Liver (tissue), 9 donors: Measurements from ENCODE around the gene LARGE1. TPM values are rescaled to one million over a fixed set of nuclear protein-coding genes. Genes with fewer than 3 reads are reported as not detected.

Source experiments
- DNase-seq: peaks from one replicate; pipeline ENCODE4 v3.0.0-alpha.2; 2017; ENCODE audit warnings: low spot score
- H3K27ac ChIP-seq, 2 donors: one replicate each; pipeline ENCODE4 v1.7.0; 2013; ENCODE audit warnings: inconsistent platforms in 2 of 2, low read length in 2 of 2, control low read depth in 1 of 2, low read depth in 1 of 2, mild to moderate bottlenecking in 1 of 2
- H3K27me3 ChIP-seq, 4 donors: one replicate each; pipeline versions ENCODE4 v1.6.1 to v1.7.0; 2013; ENCODE audit warnings: low read length in 3 of 4, inconsistent platforms in 1 of 4, mild to moderate bottlenecking in 1 of 4, moderate library complexity in 1 of 4; ENCODE audit not compliant: control insufficient read depth in 4 of 4, insufficient read depth in 4 of 4
- H3K36me3 ChIP-seq, 4 donors: one replicate each; pipeline versions ENCODE4 v1.6.1 to v1.7.0; 2013; ENCODE audit warnings: low read length in 3 of 4, mild to moderate bottlenecking in 3 of 4, low read depth in 1 of 4, moderate library complexity in 1 of 4; ENCODE audit not compliant: control insufficient read depth in 4 of 4, insufficient read depth in 3 of 4
- H3K4me1 ChIP-seq, 4 donors: one replicate each; pipeline versions ENCODE4 v1.6.1 to v1.7.0; 2013; ENCODE audit warnings: low read length in 3 of 4, mild to moderate bottlenecking in 3 of 4, moderate library complexity in 1 of 4; ENCODE audit not compliant: control insufficient read depth in 4 of 4, insufficient read depth in 4 of 4
- H3K4me3 ChIP-seq, 3 donors: one replicate each; pipeline versions ENCODE4 v1.6.1 to v1.7.0; 2013; ENCODE audit warnings: low read length in 3 of 3, control low read depth in 1 of 3, low read depth in 1 of 3, mild to moderate bottlenecking in 1 of 3
- H3K9ac ChIP-seq, 2 donors: one replicate each; pipeline ENCODE4 v1.7.0; 2013; ENCODE audit warnings: low read length in 2 of 2, mild to moderate bottlenecking in 2 of 2, moderate library complexity in 2 of 2, control low read depth in 1 of 2, low read depth in 1 of 2
- H3K9me3 ChIP-seq, 4 donors: one replicate each; pipeline versions ENCODE4 v1.6.1 to v1.7.0; 2013; ENCODE audit warnings: low read length in 3 of 4; ENCODE audit not compliant: control insufficient read depth in 4 of 4
- EGR1 ChIP-seq, 2 donors: IDR thresholded peaks; 2 replicates each; pipeline ENCODE4 v1.6.1; 2016 to 2018; ENCODE audit warnings: antibody characterized with exemption in 2 of 2, low read depth in 2 of 2
- FOXA1 ChIP-seq: IDR thresholded peaks from 2 replicates; pipeline ENCODE4 v1.6.1; 2016; ENCODE audit warnings: antibody characterized with exemption
- FOXA2 ChIP-seq: IDR thresholded peaks from 2 replicates; pipeline ENCODE4 v1.6.1; 2016; ENCODE audit warnings: antibody characterized with exemption
- GABPA ChIP-seq, 2 donors: IDR thresholded peaks in 1 of 2; conservative IDR thresholded peaks in 1 of 2; 2 replicates each; pipeline ENCODE4 v1.6.1; 2016; ENCODE audit warnings: antibody characterized with exemption in 2 of 2, mild to moderate bottlenecking in 1 of 2, moderate library complexity in 1 of 2
- HNF4A ChIP-seq, 2 donors: conservative IDR thresholded peaks; 2 replicates each; pipeline ENCODE4 v1.6.1; 2016; ENCODE audit warnings: antibody characterized with exemption in 2 of 2, mild to moderate bottlenecking in 2 of 2
- HNF4G ChIP-seq: IDR thresholded peaks from 2 replicates; pipeline ENCODE4 v1.6.1; 2016; ENCODE audit warnings: antibody characterized with exemption
- JUND ChIP-seq, 2 donors: IDR thresholded peaks; 2 replicates each; pipeline ENCODE4 v1.6.1; 2016; ENCODE audit warnings: antibody characterized with exemption in 2 of 2
- NR2F2 ChIP-seq: IDR thresholded peaks from 2 replicates; pipeline ENCODE4 v1.6.1; 2016; ENCODE audit warnings: antibody characterized with exemption
- RAD21 ChIP-seq, 2 donors: IDR thresholded peaks; 2 replicates each; pipeline ENCODE4 v1.6.1; 2016; ENCODE audit warnings: antibody characterized with exemption in 2 of 2, mild to moderate bottlenecking in 2 of 2
- RXRA ChIP-seq, 2 donors: IDR thresholded peaks; 2 replicates each; pipeline ENCODE4 v1.6.1; 2017 to 2018; ENCODE audit warnings: antibody characterized with exemption in 2 of 2, mild to moderate bottlenecking in 1 of 2
- SP1 ChIP-seq: IDR thresholded peaks from 2 replicates; pipeline ENCODE4 v1.6.1; 2018; ENCODE audit warnings: antibody characterized with exemption, mild to moderate bottlenecking
- TAF1 ChIP-seq: conservative IDR thresholded peaks from 2 replicates; pipeline ENCODE4 v1.6.1; 2016; ENCODE audit warnings: antibody characterized with exemption, mild to moderate bottlenecking
- YY1 ChIP-seq: IDR thresholded peaks from 2 replicates; pipeline ENCODE4 v1.6.1; 2016; ENCODE audit warnings: antibody characterized with exemption, mild to moderate bottlenecking
- ZBTB33 ChIP-seq: IDR thresholded peaks from 2 replicates; pipeline ENCODE4 v1.6.1; 2016; ENCODE audit warnings: antibody characterized with exemption
- whole genome bisulfite sequencing: extraction: QIAGEN DNeasy Blood & Tissue Kit; methylation state at CpG from one replicate; pipeline ENCODE4 v1.1.7; 2013; 5-methylcytosine and 5-hydroxymethylcytosine counted together
- polyA plus RNA-seq, 2 donors: library from polyadenylated mRNA; stranded (reverse) in 1 of 2; unstranded in 1 of 2; fragments of 200-250 nt in 1 of 2; fragments of >200 nt in 1 of 2; fragmentation: Nextera tagmentation in 1 of 2; extraction: Ambion mirVana in 1 of 2; gene quantifications; one replicate each; pipeline versions ENCODE4 v1.2.1 to v1.2.3, GENCODE V29; 2013 to 2015
- total RNA-seq, 2 donors: library from RNA; depleted of rRNA; stranded (reverse); fragments of >200 nt; gene quantifications; one replicate each; pipeline ENCODE4 v1.2.3, GENCODE V29; 2014
- TF ChIP-seq, protein P1 (sequence below): fragments of 150-350 bp; IDR thresholded peaks from 2 replicates; pipeline ENCODE4 v1.5.1; 2017; ENCODE audit warnings: improper control_type of control experiment, low read depth, low read length; ENCODE audit not compliant: missing input control
- TF ChIP-seq, protein P2 (sequence below): IDR thresholded peaks from 2 replicates; pipeline ENCODE4 v1.6.1; 2016; ENCODE audit warnings: antibody characterized with exemption, mild to moderate bottlenecking
- TF ChIP-seq, protein P3 (sequence below): IDR thresholded peaks from 2 replicates; pipeline ENCODE4 v1.6.1; 2016; ENCODE audit warnings: antibody characterized with exemption
- TF ChIP-seq, protein P4 (sequence below): IDR thresholded peaks from 2 replicates; pipeline ENCODE4 v1.6.1; 2016; ENCODE audit warnings: antibody characterized with exemption
- donor health status: healthy.
- donor health status: healthy.
- donor health status: healthy.
- donor health status: healthy.
- donor health status: healthy.

The LARGE1 gene
- total and polyA plus RNA-seq, 4 donors: 2.3 to 14.1 (median 5.7) TPM

GRCh38 chr22:33883561-33883960 lies 36.7 kb downstream of the LARGE1 start (continued):
- TF ChIP-seq ZBTB33 (no peak), GABPA (IDR thresholded peaks at IDR 0.05 in 1 of 2, conservative IDR thresholded peaks at IDR 0.05 in 1 of 2) (no peak)

- WGBS: 89% methylated on average over 6 of the region's 6 CpGs
These were observed 37.3 kb downstream of the LARGE1 start for GRCh38 chr22:33882991-33883390.

DNA sequence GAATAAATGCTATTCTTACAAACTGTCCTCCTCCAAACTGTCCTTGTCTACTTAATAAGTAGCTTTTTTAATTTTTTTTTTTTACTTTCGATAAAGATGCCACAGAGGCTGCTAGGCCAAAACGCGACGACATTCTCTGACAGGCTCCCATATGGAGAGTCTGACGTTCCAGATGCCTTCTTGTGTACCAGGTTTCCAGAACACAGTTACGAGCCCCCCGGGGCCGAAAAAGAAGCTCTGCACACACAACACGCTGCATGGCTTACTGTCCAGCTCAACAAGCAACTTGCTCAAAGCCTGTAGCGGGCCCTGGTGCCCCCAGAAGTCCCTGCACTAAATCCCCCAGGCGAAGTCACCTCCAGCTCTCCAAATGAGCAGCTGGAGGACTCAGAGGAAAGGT lies 39.3 kb downstream of the LARGE1 start:
- TF ChIP-seq, protein P1, sequence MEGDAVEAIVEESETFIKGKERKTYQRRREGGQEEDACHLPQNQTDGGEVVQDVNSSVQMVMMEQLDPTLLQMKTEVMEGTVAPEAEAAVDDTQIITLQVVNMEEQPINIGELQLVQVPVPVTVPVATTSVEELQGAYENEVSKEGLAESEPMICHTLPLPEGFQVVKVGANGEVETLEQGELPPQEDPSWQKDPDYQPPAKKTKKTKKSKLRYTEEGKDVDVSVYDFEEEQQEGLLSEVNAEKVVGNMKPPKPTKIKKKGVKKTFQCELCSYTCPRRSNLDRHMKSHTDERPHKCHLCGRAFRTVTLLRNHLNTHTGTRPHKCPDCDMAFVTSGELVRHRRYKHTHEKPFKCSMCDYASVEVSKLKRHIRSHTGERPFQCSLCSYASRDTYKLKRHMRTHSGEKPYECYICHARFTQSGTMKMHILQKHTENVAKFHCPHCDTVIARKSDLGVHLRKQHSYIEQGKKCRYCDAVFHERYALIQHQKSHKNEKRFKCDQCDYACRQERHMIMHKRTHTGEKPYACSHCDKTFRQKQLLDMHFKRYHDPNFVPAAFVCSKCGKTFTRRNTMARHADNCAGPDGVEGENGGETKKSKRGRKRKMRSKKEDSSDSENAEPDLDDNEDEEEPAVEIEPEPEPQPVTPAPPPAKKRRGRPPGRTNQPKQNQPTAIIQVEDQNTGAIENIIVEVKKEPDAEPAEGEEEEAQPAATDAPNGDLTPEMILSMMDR: no peak
- TF ChIP-seq HNF4G (no peak), FOXA1 (no peak), HNF4A (conservative IDR thresholded peaks at IDR 0.05) (no peak), RAD21 (IDR thresholded peaks at IDR 0.05) (no peak), EGR1 (IDR thresholded peaks at IDR 0.05; ENCODE audit: low read depth in 2 of 2) (no peak), NR2F2 (no peak), RXRA (IDR thresholded peaks at IDR 0.05) (no peak), GABPA (IDR thresholded peaks at IDR 0.05 in 1 of 2, conservative IDR thresholded peaks at IDR 0.05 in 1 of 2) (no peak), SP1 (no peak), YY1 (no peak), FOXA2 (no peak), TAF1 (no peak), ZBTB33 (no peak), JUND (IDR thresholded peaks at IDR 0.05) (no peak)
- TF ChIP-seq, protein P2, sequence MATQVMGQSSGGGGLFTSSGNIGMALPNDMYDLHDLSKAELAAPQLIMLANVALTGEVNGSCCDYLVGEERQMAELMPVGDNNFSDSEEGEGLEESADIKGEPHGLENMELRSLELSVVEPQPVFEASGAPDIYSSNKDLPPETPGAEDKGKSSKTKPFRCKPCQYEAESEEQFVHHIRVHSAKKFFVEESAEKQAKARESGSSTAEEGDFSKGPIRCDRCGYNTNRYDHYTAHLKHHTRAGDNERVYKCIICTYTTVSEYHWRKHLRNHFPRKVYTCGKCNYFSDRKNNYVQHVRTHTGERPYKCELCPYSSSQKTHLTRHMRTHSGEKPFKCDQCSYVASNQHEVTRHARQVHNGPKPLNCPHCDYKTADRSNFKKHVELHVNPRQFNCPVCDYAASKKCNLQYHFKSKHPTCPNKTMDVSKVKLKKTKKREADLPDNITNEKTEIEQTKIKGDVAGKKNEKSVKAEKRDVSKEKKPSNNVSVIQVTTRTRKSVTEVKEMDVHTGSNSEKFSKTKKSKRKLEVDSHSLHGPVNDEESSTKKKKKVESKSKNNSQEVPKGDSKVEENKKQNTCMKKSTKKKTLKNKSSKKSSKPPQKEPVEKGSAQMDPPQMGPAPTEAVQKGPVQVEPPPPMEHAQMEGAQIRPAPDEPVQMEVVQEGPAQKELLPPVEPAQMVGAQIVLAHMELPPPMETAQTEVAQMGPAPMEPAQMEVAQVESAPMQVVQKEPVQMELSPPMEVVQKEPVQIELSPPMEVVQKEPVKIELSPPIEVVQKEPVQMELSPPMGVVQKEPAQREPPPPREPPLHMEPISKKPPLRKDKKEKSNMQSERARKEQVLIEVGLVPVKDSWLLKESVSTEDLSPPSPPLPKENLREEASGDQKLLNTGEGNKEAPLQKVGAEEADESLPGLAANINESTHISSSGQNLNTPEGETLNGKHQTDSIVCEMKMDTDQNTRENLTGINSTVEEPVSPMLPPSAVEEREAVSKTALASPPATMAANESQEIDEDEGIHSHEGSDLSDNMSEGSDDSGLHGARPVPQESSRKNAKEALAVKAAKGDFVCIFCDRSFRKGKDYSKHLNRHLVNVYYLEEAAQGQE: no peak
- TF ChIP-seq, protein P3, sequence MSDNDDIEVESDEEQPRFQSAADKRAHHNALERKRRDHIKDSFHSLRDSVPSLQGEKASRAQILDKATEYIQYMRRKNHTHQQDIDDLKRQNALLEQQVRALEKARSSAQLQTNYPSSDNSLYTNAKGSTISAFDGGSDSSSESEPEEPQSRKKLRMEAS: no peak
- TF ChIP-seq, protein P4, sequence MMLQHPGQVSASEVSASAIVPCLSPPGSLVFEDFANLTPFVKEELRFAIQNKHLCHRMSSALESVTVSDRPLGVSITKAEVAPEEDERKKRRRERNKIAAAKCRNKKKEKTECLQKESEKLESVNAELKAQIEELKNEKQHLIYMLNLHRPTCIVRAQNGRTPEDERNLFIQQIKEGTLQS: no peak
- no peaks in the 10 kb centered on the region for H3K4me1 ChIP-seq
- H3K9ac ChIP-seq: no peak overlapping the region
- no peaks in the 10 kb centered on the region for H3K9me3 ChIP-seq
- H3K4me3 ChIP-seq: no peak overlapping the region
- no peak for DNase-seq
- WGBS: 93% methylated on average over 11 of the region's 11 CpGs
- no peak overlapping the region for H3K27ac ChIP-seq
- no peaks in the 10 kb centered on the region for H3K27me3 ChIP-seq
- no peaks in the 10 kb centered on the region for H3K36me3 ChIP-seq

More at GRCh38 chr22:33882991-33883390, 37.3 kb downstream of the LARGE1 start:
- H3K27me3 ChIP-seq: no peaks in the 10 kb centered on the region
- no peak overlapping the region for H3K4me3 ChIP-seq
- no peaks in the 10 kb centered on the region for H3K9me3 ChIP-seq
- H3K4me1 ChIP-seq: no peaks in the 10 kb centered on the region
- no peak overlapping the region for H3K9ac ChIP-seq
- TF ChIP-seq FOXA2 (no peak), TAF1 (no peak)
- H3K36me3 ChIP-seq: no peaks in the 10 kb centered on the region
- DNase-seq: no peak
- no peak overlapping the region for H3K27ac ChIP-seq
